GM06990 (cell line): ENCODE results near the gene ACTN1.

Experiments
- DNase-seq: peaks from one replicate; pipeline ENCODE4 v3.0.0-alpha.2; 2011; ENCODE audit not compliant: insufficient read length; ENCODE audit errors: extremely low read depth
- H3K27me3 ChIP-seq: replicated peaks from 2 replicates; pipeline ENCODE4 v1.6.0; 2011; ENCODE audit warnings: low read length; ENCODE audit not compliant: control insufficient read depth, insufficient read depth
- H3K36me3 ChIP-seq: 2 replicates; pipeline ENCODE4 v1.5.1; 2011; ENCODE audit warnings: low read length; ENCODE audit not compliant: control insufficient read depth, insufficient read depth
- H3K4me3 ChIP-seq: replicated peaks from 2 replicates; pipeline ENCODE4 v1.5.1; 2011; ENCODE audit warnings: low read depth, mild to moderate bottlenecking, control low read depth, low read length
- TF ChIP-seq, protein P1 (sequence below): IDR thresholded peaks from 2 replicates; pipeline ENCODE4 v1.5.1; 2011; ENCODE audit warnings: low read length, control low read depth, mild to moderate bottlenecking, inconsistent platforms; ENCODE audit not compliant: insufficient read depth, poor library complexity, severe bottlenecking

Gene ACTN1

DNA sequence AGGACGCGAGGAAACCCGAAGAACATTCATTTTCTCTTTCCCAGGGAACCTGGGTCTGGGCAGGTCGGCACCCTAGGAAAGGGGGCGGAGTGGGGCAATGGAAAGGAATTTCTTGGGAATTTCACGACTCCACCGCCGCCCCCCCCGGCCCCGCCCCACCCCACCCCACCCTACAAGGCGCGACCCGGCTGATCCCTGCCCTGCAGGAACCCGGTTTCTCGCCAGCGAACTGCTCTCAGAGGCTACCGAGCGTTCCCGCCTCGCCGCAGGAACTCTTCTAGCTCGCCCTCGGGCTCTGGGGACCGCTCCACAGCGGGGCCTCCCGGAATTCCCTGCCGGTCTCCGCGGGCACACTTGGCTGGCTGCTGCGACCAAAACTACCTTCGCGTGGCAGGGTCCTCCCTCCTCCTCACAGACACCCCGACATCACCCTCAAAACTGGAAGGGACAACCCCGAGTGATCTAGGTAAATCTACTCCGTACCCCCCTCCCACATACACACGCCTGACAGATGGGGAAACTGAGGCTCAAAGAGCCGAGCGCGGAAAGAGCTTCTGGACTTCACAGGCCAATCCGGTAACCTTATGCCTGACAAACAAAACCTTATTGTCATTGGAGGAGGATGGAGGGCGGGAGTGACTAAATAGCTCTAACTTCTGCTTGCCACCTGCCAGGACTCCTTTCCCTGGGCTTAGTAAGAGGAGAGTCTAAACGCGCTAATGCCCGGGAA is 785 bp upstream of the ACTN1 start:
- Histone ChIP-seq H3K27me3 (no peaks in the 10 kb centered on the region; the same call in none of the 2 replicates), H3K36me3 (no peaks in the 10 kb centered on the region; the same call in 1 of the 2 replicates), H3K4me3 (peak overlapping the region; percentile 70)
- TF ChIP-seq, protein P1, sequence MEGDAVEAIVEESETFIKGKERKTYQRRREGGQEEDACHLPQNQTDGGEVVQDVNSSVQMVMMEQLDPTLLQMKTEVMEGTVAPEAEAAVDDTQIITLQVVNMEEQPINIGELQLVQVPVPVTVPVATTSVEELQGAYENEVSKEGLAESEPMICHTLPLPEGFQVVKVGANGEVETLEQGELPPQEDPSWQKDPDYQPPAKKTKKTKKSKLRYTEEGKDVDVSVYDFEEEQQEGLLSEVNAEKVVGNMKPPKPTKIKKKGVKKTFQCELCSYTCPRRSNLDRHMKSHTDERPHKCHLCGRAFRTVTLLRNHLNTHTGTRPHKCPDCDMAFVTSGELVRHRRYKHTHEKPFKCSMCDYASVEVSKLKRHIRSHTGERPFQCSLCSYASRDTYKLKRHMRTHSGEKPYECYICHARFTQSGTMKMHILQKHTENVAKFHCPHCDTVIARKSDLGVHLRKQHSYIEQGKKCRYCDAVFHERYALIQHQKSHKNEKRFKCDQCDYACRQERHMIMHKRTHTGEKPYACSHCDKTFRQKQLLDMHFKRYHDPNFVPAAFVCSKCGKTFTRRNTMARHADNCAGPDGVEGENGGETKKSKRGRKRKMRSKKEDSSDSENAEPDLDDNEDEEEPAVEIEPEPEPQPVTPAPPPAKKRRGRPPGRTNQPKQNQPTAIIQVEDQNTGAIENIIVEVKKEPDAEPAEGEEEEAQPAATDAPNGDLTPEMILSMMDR = no peak
- no peak for DNase-seq

DNA sequence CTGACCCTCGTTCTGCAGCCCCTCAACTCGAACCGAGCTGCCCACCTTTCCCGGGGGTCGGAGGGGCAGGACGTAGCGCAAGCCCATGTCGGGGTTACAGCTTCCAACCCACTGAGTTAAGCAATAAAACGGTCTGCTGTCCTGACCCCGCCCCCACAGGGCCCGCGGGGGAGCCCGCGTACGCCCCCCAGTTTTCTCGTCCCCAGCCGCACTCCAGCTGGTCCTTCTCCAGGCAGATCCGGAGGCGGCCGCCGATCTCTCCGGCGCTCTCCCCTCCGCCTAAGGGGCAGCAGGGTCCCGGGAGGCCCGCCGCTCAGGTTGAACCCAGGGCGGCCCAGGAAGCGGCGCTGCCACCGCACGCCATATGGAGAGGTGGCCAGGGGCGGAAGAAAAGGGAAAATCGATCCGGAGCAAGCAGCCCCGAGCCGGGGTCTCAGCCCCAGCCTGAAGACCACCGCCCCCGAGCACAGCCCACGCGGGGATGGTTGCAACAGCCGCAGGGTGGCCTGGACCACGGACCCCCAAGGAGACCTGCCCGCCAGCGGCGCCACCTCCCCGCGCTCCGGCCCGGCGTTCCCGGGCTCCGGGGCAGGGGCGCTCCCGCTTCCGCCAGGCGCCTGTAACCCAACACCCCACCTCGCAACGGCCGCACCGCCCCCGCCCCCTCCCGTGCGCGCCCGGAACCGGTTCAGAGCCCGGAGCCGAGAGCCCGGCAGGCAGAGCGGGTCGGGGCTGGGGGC is 760 bp downstream of the ACTN1 start:
- TF ChIP-seq, protein P1 = peak; percentile 2
- no peaks in the 10 kb centered on the region; the same call in none of the 2 replicates for H3K27me3 ChIP-seq
- no peaks in the 10 kb centered on the region; the same call in 1 of the 2 replicates for H3K36me3 ChIP-seq
- peak overlapping the region; percentile 70 for H3K4me3 ChIP-seq
- DNase-seq = no peak

DNA sequence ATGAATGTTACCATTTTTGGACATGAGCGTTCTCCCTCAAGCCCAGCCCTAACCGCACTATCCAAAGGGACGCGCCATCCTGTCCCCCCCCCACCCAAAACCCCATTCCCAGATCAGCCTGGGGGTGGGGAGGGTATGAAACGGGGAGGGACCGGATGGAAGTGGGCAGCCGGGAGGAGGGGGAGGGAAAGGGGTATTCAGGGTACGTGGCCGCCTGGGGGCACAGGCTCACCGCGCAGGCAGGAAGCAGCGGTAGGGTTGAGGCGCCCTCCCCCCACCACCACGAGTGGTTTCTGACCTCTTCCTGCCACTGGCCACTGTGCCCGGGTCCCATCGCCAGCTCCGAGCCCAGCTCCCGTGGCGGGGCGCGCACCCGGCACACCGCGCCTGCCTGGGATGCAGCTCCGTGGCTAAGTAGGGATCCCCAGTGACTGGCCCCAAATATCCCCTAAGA is 1.4 kb downstream of the ACTN1 start:
- no peak for DNase-seq
- TF ChIP-seq, protein P1 = no peak
- Histone ChIP-seq H3K4me3 (peak overlapping the region; percentile 70), H3K27me3 (no peaks in the 10 kb centered on the region; the same call in none of the 2 replicates), H3K36me3 (no peaks in the 10 kb centered on the region; the same call in 1 of the 2 replicates)

DNA sequence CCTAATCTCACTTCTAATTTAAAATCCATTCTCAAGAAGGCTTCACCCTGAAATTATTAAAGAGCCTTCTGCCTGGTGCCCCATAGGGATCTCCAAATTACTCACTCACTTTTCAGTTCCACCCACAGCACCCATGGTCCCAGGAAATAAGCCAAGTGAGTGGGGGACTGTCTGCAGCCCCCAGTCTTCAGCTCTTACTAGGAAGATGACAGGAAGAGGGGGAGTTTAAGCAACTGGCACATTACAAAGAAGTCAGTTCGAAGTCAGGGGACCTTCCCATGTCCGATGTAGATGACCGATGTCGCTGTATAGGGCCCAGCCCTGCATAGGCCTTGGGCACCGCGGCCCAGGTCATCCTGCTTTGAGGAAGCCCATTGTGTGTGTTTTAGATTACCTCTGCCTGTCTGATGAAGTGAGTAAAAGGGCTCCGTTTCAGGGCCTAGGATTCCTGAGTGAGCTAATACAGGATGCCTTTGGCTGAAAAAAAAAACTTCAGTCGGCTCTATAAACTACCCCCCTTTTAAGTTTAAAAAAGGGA is 1.9 kb downstream of the ACTN1 start:
- Histone ChIP-seq H3K36me3 (no peaks in the 10 kb centered on the region; the same call in 1 of the 2 replicates), H3K27me3 (no peaks in the 10 kb centered on the region; the same call in none of the 2 replicates), H3K4me3 (no peak overlapping the region)
- DNase-seq = no peak
- TF ChIP-seq, protein P1 = no peak

DNA sequence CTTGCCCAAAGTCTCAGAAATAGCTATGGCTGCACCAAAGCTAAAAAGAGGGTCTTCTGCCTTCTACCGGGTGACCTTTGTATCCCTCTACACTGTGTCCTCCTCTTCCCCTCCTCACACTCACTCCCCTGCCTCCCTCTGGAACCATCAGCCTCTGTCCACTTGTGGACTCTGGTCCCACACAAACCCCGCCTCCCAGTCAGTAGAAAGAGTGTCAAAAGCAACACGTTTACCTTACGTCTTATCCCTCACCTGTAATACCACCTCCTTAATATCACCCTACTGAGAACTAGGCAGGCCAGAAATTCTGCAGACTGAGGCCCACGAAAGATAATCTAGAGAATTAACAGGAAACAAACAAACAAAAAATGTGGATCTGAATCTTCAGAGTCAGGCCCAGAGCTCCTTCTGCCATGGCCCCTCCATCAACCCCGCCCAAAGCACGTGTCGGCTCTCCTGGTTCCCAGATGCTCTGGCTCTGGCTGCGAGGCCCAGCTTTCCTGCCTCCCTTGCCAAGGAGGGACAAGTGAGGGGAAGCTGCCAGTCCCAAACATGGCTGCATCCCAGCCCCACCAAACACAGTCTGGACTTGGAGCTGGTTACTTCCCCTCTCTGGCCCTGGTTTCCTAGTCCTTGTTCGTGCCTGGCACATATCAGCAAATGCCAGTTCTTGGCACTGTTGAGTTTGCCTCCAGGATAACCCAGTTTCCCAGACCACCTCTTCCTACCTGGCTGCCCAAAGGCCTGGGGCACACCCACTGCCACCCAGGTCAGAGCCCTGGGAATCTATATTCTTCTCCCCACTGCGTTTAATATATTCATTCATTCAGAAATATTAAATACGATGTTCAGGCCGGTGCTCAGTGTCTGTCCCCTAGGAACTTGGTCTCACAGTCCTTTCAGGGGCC is 2.7 kb downstream of the ACTN1 start:
- H3K27me3 ChIP-seq = no peaks in the 10 kb centered on the region; the same call in none of the 2 replicates
- no peaks in the 10 kb centered on the region; the same call in 1 of the 2 replicates for H3K36me3 ChIP-seq
- DNase-seq = no peak
- no peak overlapping the region for H3K4me3 ChIP-seq
- TF ChIP-seq, protein P1 = no peak
